Measurements from ENCODE around the gene GANAB.

The GANAB gene

GRCh38 chr11:62605902-62606301 lies 40.5 kb downstream of the GANAB start:
- Histone ChIP-seq H3K27ac (ENCODE audit: low read depth, low read length) (no peak overlapping the region), H3K4me1 (ENCODE audit: control insufficient read depth, insufficient read depth, low read length) (peaks cover 8% of the 10 kb centered on the region), H3K27me3 (ENCODE audit: control insufficient read depth, insufficient read depth, low read length) (peaks cover 17% of the 10 kb centered on the region), H3K9ac (ENCODE audit: low read depth, low read length) (no peak overlapping the region), H3K9me3 (ENCODE audit: control insufficient read depth, insufficient read depth, low read length) (no peaks in the 10 kb centered on the region), H3K36me3 (ENCODE audit: control insufficient read depth, insufficient read depth, low read length) (no peaks in the 10 kb centered on the region), H3K4me3 (ENCODE audit: low read depth, low read length) (no peak overlapping the region)

- Histone ChIP-seq H3K9me3 (ENCODE audit: control insufficient read depth, insufficient read depth, low read length) (no peaks in the 10 kb centered on the region), H3K9ac (ENCODE audit: low read depth, low read length) (no peak overlapping the region), H3K4me1 (ENCODE audit: control insufficient read depth, insufficient read depth, low read length) (peaks cover 8% of the 10 kb centered on the region), H3K27me3 (ENCODE audit: control insufficient read depth, insufficient read depth, low read length) (peaks cover 17% of the 10 kb centered on the region), H3K27ac (ENCODE audit: low read depth, low read length) (no peak overlapping the region), H3K36me3 (ENCODE audit: control insufficient read depth, insufficient read depth, low read length) (no peaks in the 10 kb centered on the region), H3K4me3 (ENCODE audit: low read depth, low read length) (no peak overlapping the region)
Observed at GRCh38 chr11:62605467-62605866, 40.9 kb downstream of the GANAB start.

DNA sequence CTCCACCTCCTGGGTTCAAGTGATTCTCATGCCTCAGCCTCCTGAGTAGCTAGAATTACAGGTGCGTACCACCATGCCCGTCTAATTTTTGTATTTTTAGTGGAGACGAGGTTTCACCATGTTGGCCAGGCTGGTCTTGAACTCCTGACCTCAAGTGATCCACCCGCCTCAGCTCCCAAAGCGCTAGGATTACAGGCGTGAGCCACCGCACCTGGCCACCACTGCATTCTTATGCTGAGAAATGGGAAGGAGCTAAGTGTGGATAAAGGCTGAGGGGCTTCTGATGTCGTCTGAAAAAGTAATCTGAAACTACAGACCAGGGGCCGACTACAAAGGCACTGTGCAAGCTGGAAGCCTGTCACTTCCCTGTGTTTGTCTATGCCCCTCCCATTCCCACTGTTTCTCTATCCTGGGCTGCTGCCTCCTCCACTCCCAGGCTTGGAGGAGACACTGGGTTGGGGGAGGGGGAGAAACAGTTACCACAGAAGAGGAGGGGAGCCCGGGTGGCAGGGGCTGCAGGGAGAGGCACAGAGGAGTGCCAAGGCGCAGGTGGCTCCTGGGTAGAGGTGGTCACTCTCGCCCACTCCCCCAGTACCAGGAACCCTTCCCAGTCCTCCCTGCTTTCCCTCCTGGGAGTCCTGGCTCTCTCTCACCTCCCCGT lies 41.8 kb downstream of the GANAB start:
- Histone ChIP-seq H3K27me3 (ENCODE audit: control insufficient read depth, insufficient read depth, low read length) (peaks cover 17% of the 10 kb centered on the region), H3K4me3 (ENCODE audit: low read depth, low read length) (no peak overlapping the region), H3K9me3 (ENCODE audit: control insufficient read depth, insufficient read depth, low read length) (no peaks in the 10 kb centered on the region), H3K4me1 (ENCODE audit: control insufficient read depth, insufficient read depth, low read length) (peaks cover 16% of the 10 kb centered on the region), H3K27ac (ENCODE audit: low read depth, low read length) (no peak overlapping the region), H3K9ac (ENCODE audit: low read depth, low read length) (no peak overlapping the region), H3K36me3 (ENCODE audit: control insufficient read depth, insufficient read depth, low read length) (peaks cover 7% of the 10 kb centered on the region; the same call in 1 of the 2 replicates)

DNA sequence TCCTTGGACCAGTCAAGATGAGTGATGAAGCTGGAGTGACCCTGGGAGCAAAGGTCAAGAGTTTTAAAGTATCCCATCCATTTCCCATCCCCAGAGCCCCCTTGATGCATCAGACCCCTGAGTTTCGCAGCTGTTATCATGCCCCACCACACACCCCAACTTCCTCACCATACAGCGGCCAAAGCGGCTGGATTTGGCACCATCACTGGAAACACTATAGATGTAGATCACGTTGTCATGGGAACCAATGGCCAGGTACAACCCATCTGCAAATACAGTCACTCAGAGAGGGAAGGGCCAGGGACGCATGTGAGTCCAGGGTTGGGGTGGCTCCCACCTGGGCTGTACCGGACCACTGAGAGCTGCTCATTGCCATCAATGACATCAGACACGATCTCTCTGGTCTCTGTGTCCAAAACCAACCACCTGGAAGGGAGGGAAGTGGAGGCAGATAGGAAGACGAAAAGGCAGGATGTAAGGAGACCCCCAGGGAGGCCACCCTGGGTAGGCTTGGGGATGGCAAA lies 42.6 kb downstream of the GANAB start:
- peaks cover 20% of the 10 kb centered on the region for H3K4me1 ChIP-seq (ENCODE audit: control insufficient read depth, insufficient read depth, low read length)
- H3K9me3 ChIP-seq (ENCODE audit: control insufficient read depth, insufficient read depth, low read length): no peaks in the 10 kb centered on the region
- H3K9ac ChIP-seq (ENCODE audit: low read depth, low read length): no peak overlapping the region
- H3K27ac ChIP-seq (ENCODE audit: low read depth, low read length): no peak overlapping the region
- H3K4me3 ChIP-seq (ENCODE audit: low read depth, low read length): no peak overlapping the region
- H3K36me3 ChIP-seq (ENCODE audit: control insufficient read depth, insufficient read depth, low read length): peaks cover 8% of the 10 kb centered on the region; the same call in 1 of the 2 replicates
- peaks cover 17% of the 10 kb centered on the region for H3K27me3 ChIP-seq (ENCODE audit: control insufficient read depth, insufficient read depth, low read length)

DNA sequence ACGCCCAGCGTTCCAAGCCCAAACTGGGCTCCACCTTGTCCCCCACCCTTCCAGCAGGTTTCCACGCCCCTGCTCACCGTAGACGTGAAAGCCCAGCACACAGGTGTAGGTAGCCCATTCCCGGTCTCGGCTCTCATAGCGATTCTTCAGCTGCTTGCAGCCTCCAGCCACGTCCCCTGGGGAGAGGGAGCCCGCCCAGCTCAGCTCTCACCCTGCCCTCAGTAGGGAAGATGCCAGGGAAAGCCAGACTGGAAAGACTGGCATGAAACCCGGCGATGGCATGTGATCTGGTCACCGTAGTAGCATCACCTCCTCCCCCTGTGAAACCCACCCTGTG lies 43.4 kb downstream of the GANAB start:
- H3K27ac ChIP-seq (ENCODE audit: low read depth, low read length): no peak overlapping the region
- no peaks in the 10 kb centered on the region for H3K9me3 ChIP-seq (ENCODE audit: control insufficient read depth, insufficient read depth, low read length)
- H3K27me3 ChIP-seq (ENCODE audit: control insufficient read depth, insufficient read depth, low read length): peaks cover 17% of the 10 kb centered on the region
- H3K9ac ChIP-seq (ENCODE audit: low read depth, low read length): no peak overlapping the region
- H3K4me3 ChIP-seq (ENCODE audit: low read depth, low read length): peak overlapping the region; percentile 87
- H3K36me3 ChIP-seq (ENCODE audit: control insufficient read depth, insufficient read depth, low read length): peaks cover 14% of the 10 kb centered on the region
- peaks cover 21% of the 10 kb centered on the region for H3K4me1 ChIP-seq (ENCODE audit: control insufficient read depth, insufficient read depth, low read length)

- peak overlapping the region; percentile 95 for H3K27ac ChIP-seq (ENCODE audit: low read depth, low read length)
Observed at GRCh38 chr11:62602141-62603071, 44.0 kb downstream of the GANAB start.

GRCh38 chr11:62601372-62602140 lies 44.9 kb downstream of the GANAB start, which contains the start of gene MTA2:
MTA2 (minus strand) TSS chr11:62601865; CDS start chr11:62601450, 415 bp downstream.
- Histone ChIP-seq H3K4me3 (ENCODE audit: low read depth, low read length) (peak within 1 kb of the TSS; percentile 87), H3K4me1 (ENCODE audit: control insufficient read depth, insufficient read depth, low read length) (peaks cover 17% of the 10 kb centered on the region), H3K9me3 (ENCODE audit: control insufficient read depth, insufficient read depth, low read length) (no peaks in the 10 kb centered on the region), H3K9ac (ENCODE audit: low read depth, low read length) (peak within 1 kb of the TSS; percentile 94), H3K36me3 (ENCODE audit: control insufficient read depth, insufficient read depth, low read length) (peaks cover 27% of the 10 kb centered on the region), H3K27me3 (ENCODE audit: control insufficient read depth, insufficient read depth, low read length) (peaks cover 17% of the 10 kb centered on the region), H3K27ac (ENCODE audit: low read depth, low read length) (peak within 1 kb of the TSS; percentile 95)

More at GRCh38 chr11:62602141-62603071, 44.0 kb downstream of the GANAB start:
- peak overlapping the region; percentile 43; the same call in 1 of the 2 replicates for H3K9ac ChIP-seq (ENCODE audit: low read depth, low read length)
- peaks cover 17% of the 10 kb centered on the region for H3K27me3 ChIP-seq (ENCODE audit: control insufficient read depth, insufficient read depth, low read length)
- peaks cover 21% of the 10 kb centered on the region for H3K4me1 ChIP-seq (ENCODE audit: control insufficient read depth, insufficient read depth, low read length)
- H3K4me3 ChIP-seq (ENCODE audit: low read depth, low read length): peak overlapping the region; percentile 87
- no peaks in the 10 kb centered on the region for H3K9me3 ChIP-seq (ENCODE audit: control insufficient read depth, insufficient read depth, low read length)
- H3K36me3 ChIP-seq (ENCODE audit: control insufficient read depth, insufficient read depth, low read length): peaks cover 21% of the 10 kb centered on the region

DNA sequence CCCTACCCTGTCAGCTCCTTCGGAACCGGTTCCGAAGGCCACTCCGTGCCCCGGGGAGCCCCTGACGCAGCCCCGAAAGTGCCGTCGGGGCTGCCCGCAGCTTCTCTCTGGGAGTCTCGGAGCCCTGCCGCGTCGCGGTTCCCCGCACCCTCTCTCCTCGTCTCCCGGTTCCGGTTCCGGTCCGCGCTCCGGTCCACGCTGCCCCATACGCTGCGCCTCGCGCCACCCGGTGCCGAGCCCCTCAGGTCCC lies 45.4 kb downstream of the GANAB start:
- peak overlapping the region; percentile 95 for H3K27ac ChIP-seq (ENCODE audit: low read depth, low read length)
- peaks cover 33% of the 10 kb centered on the region for H3K36me3 ChIP-seq (ENCODE audit: control insufficient read depth, insufficient read depth, low read length)
- peak overlapping the region; percentile 94 for H3K9ac ChIP-seq (ENCODE audit: low read depth, low read length)
- H3K9me3 ChIP-seq (ENCODE audit: control insufficient read depth, insufficient read depth, low read length): no peaks in the 10 kb centered on the region
- peak overlapping the region; percentile 87 for H3K4me3 ChIP-seq (ENCODE audit: low read depth, low read length)
- H3K27me3 ChIP-seq (ENCODE audit: control insufficient read depth, insufficient read depth, low read length): peaks cover 17% of the 10 kb centered on the region
- H3K4me1 ChIP-seq (ENCODE audit: control insufficient read depth, insufficient read depth, low read length): peaks cover 17% of the 10 kb centered on the region

GRCh38 chr11:62600367-62601121 lies 45.9 kb downstream of the GANAB start:
- peaks cover 17% of the 10 kb centered on the region for H3K27me3 ChIP-seq (ENCODE audit: control insufficient read depth, insufficient read depth, low read length)
- H3K4me1 ChIP-seq (ENCODE audit: control insufficient read depth, insufficient read depth, low read length): peaks cover 17% of the 10 kb centered on the region
- H3K27ac ChIP-seq (ENCODE audit: low read depth, low read length): peak overlapping the region; percentile 95
- H3K36me3 ChIP-seq (ENCODE audit: control insufficient read depth, insufficient read depth, low read length): peaks cover 38% of the 10 kb centered on the region
- peak overlapping the region; percentile 87 for H3K4me3 ChIP-seq (ENCODE audit: low read depth, low read length)
- H3K9ac ChIP-seq (ENCODE audit: low read depth, low read length): peak overlapping the region; percentile 94
- H3K9me3 ChIP-seq (ENCODE audit: control insufficient read depth, insufficient read depth, low read length): no peaks in the 10 kb centered on the region

DNA sequence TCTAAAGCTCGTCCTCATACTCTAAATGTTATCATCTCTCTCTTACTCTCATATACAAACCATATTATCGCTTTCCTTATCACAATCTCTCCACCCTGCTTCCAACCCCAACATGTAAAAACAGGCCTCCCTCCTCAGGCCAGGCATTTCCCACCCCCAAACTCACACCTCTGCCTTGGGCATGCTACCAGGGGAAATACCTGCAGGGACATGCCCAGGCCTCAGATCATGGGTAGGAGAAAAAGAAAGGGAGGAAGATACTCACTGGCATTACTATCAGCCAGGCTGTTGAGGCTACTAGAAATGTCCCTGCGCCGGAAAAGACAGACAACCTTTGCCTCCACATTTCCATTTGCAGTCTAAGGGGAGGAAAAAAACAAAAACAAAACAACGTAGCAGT lies 46.5 kb downstream of the GANAB start:
- Histone ChIP-seq H3K4me1 (ENCODE audit: control insufficient read depth, insufficient read depth, low read length) (peaks cover 17% of the 10 kb centered on the region), H3K36me3 (ENCODE audit: control insufficient read depth, insufficient read depth, low read length) (peaks cover 44% of the 10 kb centered on the region)

More for the DNA sequence above, 46.5 kb downstream of the GANAB start:
- no peak overlapping the region for H3K9ac ChIP-seq (ENCODE audit: low read depth, low read length)
- peaks cover 17% of the 10 kb centered on the region for H3K27me3 ChIP-seq (ENCODE audit: control insufficient read depth, insufficient read depth, low read length)
- H3K4me3 ChIP-seq (ENCODE audit: low read depth, low read length): peak overlapping the region; percentile 87
- H3K27ac ChIP-seq (ENCODE audit: low read depth, low read length): no peak overlapping the region
- no peaks in the 10 kb centered on the region for H3K9me3 ChIP-seq (ENCODE audit: control insufficient read depth, insufficient read depth, low read length)
